ENCODE results near the gene XPC.

- TF ChIP-seq CTCF (IDR thresholded peaks at IDR 0.05): no peak
- no peak for TF ChIP-seq POLR2A (IDR thresholded peaks at IDR 0.05)
Observed at GRCh38 chr3:14125193-14126016, 53.0 kb downstream of the XPC start.
